Fibroblast of villous mesenchyme (primary cell): ENCODE results near the gene TRAPPC5. TPM values are rescaled to one million over a fixed set of nuclear protein-coding genes. Genes with fewer than 3 reads are reported as not detected.

ENCODE experiments used
- DNase-seq: peaks from one replicate; pipeline ENCODE4 v3.0.0-alpha.2; 2010; ENCODE audit warnings: low read depth
- H3K4me3 ChIP-seq: 2 replicates; pipeline ENCODE4 v1.5.1; 2011; ENCODE audit warnings: low read depth, mild to moderate bottlenecking, low read length
- CTCF ChIP-seq: IDR thresholded peaks from 2 replicates; pipeline ENCODE4 v1.5.1; 2012; ENCODE audit warnings: low read depth, mild to moderate bottlenecking, low read length; ENCODE audit not compliant: insufficient read depth
- total RNA-seq: library from RNA; depleted of rRNA; stranded (reverse); fragments of >200 nt; gene quantifications from 2 replicates; pipeline ENCODE4 v1.2.3, GENCODE V29; 2012

The TRAPPC5 gene
- total RNA-seq, 1 donor, result 29.8 TPM

GRCh38 chr19:7645656-7646425, 34.8 kb upstream of the TRAPPC5 start:
- TF ChIP-seq CTCF, result no peak
- no peak for DNase-seq

GRCh38 chr19:7646426-7646700, 34.3 kb upstream of the TRAPPC5 start:
- TF ChIP-seq CTCF, result no peak
- DNase-seq, result no peak
- no peak overlapping the region for H3K4me3 ChIP-seq

More at GRCh38 chr19:7645656-7646425, 34.8 kb upstream of the TRAPPC5 start:
- H3K4me3 ChIP-seq, result no peak overlapping the region

- no peak overlapping the region for H3K4me3 ChIP-seq
- no peak for DNase-seq
- TF ChIP-seq CTCF, result no peak
Measured at GRCh38 chr19:7647156-7647555, 33.5 kb upstream of the TRAPPC5 start.

- no peak for TF ChIP-seq CTCF
- no peak for DNase-seq
- H3K4me3 ChIP-seq, result no peak overlapping the region
Measured at GRCh38 chr19:7648265-7649014, 32.2 kb upstream of the TRAPPC5 start.

- H3K4me3 ChIP-seq, result no peak overlapping the region
- TF ChIP-seq CTCF, result no peak
- no peak for DNase-seq
Measured at GRCh38 chr19:7650148-7650547, 30.5 kb upstream of the TRAPPC5 start.

- peak overlapping the region; percentile 33 for H3K4me3 ChIP-seq
- peak; percentile 88 for DNase-seq
- TF ChIP-seq CTCF, result peak; percentile 88
Measured at GRCh38 chr19:7652061-7652641, 28.5 kb upstream of the TRAPPC5 start.
